Measurements from ENCODE around the gene CLCNKB. TPM values are rescaled to one million over a fixed set of nuclear protein-coding genes. Genes with fewer than 3 reads are reported as not detected.

CLCNKB gene
- polyA plus RNA-seq, 2 donors, result 0.06 TPM; not detected in 1

- Histone ChIP-seq H3K4me1 (ENCODE audit: control insufficient read depth in 2 of 2, insufficient read depth in 2 of 2, low read length in 1 of 2) (peaks cover 0 to 9% of the 10 kb centered on the region in 2 donors), H3K36me3 (ENCODE audit: control insufficient read depth in 2 of 2, insufficient read depth in 2 of 2, low read length in 1 of 2) (no peaks in the 10 kb centered on the region), H3K27ac (ENCODE audit: low read depth in 2 of 2, low read length in 1 of 2) (no peak overlapping the region), H3K9me3 (ENCODE audit: control insufficient read depth in 2 of 2, insufficient read depth in 1 of 2, low read depth in 1 of 2, low read length in 1 of 2) (no peaks in the 10 kb centered on the region), H3K4me3 (ENCODE audit: low read depth in 1 of 2, low read length in 2 of 2) (no peak overlapping the region), H3K27me3 (ENCODE audit: control insufficient read depth in 1 of 2, insufficient read depth in 2 of 2, low read length in 2 of 2) (no peaks in the 10 kb centered on the region)
- WGBS, 2 donors, result 51 to 58% methylated on average over 13 of the region's 13 CpGs
These were observed 21.1 kb downstream of the CLCNKB start for GRCh38 chr1:16064536-16065268.

GRCh38 chr1:16065269-16065576 is 21.6 kb downstream of the CLCNKB start:
- H3K4me3 ChIP-seq (ENCODE audit: low read depth in 1 of 2, low read length in 2 of 2), result no peak overlapping the region
- H3K27me3 ChIP-seq (ENCODE audit: control insufficient read depth in 1 of 2, insufficient read depth in 2 of 2, low read length in 2 of 2), result no peaks in the 10 kb centered on the region
- peaks cover 0 to 9% of the 10 kb centered on the region in 2 donors for H3K4me1 ChIP-seq (ENCODE audit: control insufficient read depth in 2 of 2, insufficient read depth in 2 of 2, low read length in 1 of 2)
- no peak overlapping the region for H3K27ac ChIP-seq (ENCODE audit: low read depth in 2 of 2, low read length in 1 of 2)
- H3K9me3 ChIP-seq (ENCODE audit: control insufficient read depth in 2 of 2, insufficient read depth in 1 of 2, low read depth in 1 of 2, low read length in 1 of 2), result no peaks in the 10 kb centered on the region
- WGBS, 2 donors, result 71 to 74% methylated on average over 8 of the region's 8 CpGs
- H3K36me3 ChIP-seq (ENCODE audit: control insufficient read depth in 2 of 2, insufficient read depth in 2 of 2, low read length in 1 of 2), result no peaks in the 10 kb centered on the region

- Histone ChIP-seq H3K4me1 (ENCODE audit: control insufficient read depth in 2 of 2, insufficient read depth in 2 of 2, low read length in 1 of 2) (peaks cover 0 to 9% of the 10 kb centered on the region in 2 donors), H3K27me3 (ENCODE audit: control insufficient read depth in 1 of 2, insufficient read depth in 2 of 2, low read length in 2 of 2) (no peaks in the 10 kb centered on the region), H3K4me3 (ENCODE audit: low read depth in 1 of 2, low read length in 2 of 2) (no peak overlapping the region), H3K36me3 (ENCODE audit: control insufficient read depth in 2 of 2, insufficient read depth in 2 of 2, low read length in 1 of 2) (no peaks in the 10 kb centered on the region), H3K27ac (ENCODE audit: low read depth in 2 of 2, low read length in 1 of 2) (no peak overlapping the region), H3K9me3 (ENCODE audit: control insufficient read depth in 2 of 2, insufficient read depth in 1 of 2, low read depth in 1 of 2, low read length in 1 of 2) (no peaks in the 10 kb centered on the region)
- WGBS, 2 donors, result 82% methylated on average over 4 of the region's 4 CpGs
These were observed 22.7 kb downstream of the CLCNKB start for GRCh38 chr1:16066245-16066644.

GRCh38 chr1:16067127-16067768 is 23.7 kb downstream of the CLCNKB start:
- H3K4me1 ChIP-seq (ENCODE audit: control insufficient read depth in 2 of 2, insufficient read depth in 2 of 2, low read length in 1 of 2), result peaks cover 0 to 7% of the 10 kb centered on the region in 2 donors
- WGBS, 2 donors, result 30 to 43% methylated on average over 6 of the region's 6 CpGs
- no peak overlapping the region for H3K27ac ChIP-seq (ENCODE audit: low read depth in 2 of 2, low read length in 1 of 2)

GRCh38 chr1:16067933-16068332 is 24.4 kb downstream of the CLCNKB start:
- Histone ChIP-seq H3K36me3 (ENCODE audit: control insufficient read depth in 2 of 2, insufficient read depth in 2 of 2, low read length in 1 of 2) (no peaks in the 10 kb centered on the region), H3K4me3 (ENCODE audit: low read depth in 1 of 2, low read length in 2 of 2) (no peak overlapping the region), H3K9me3 (ENCODE audit: control insufficient read depth in 2 of 2, insufficient read depth in 1 of 2, low read depth in 1 of 2, low read length in 1 of 2) (no peaks in the 10 kb centered on the region), H3K27me3 (ENCODE audit: control insufficient read depth in 1 of 2, insufficient read depth in 2 of 2, low read length in 2 of 2) (peaks cover 0 to under 1% of the 10 kb centered on the region in 2 donors), H3K27ac (ENCODE audit: low read depth in 2 of 2, low read length in 1 of 2) (no peak overlapping the region), H3K4me1 (ENCODE audit: control insufficient read depth in 2 of 2, insufficient read depth in 2 of 2, low read length in 1 of 2) (peaks cover under 1 to 8% of the 10 kb centered on the region in 2 donors)
- WGBS, 2 donors, result 68 to 79% methylated on average over 13 of the region's 13 CpGs

More at GRCh38 chr1:16067127-16067768, 23.7 kb downstream of the CLCNKB start:
- Histone ChIP-seq H3K27me3 (ENCODE audit: control insufficient read depth in 1 of 2, insufficient read depth in 2 of 2, low read length in 2 of 2) (no peaks in the 10 kb centered on the region), H3K4me3 (ENCODE audit: low read depth in 1 of 2, low read length in 2 of 2) (no peak overlapping the region), H3K36me3 (ENCODE audit: control insufficient read depth in 2 of 2, insufficient read depth in 2 of 2, low read length in 1 of 2) (no peaks in the 10 kb centered on the region), H3K9me3 (ENCODE audit: control insufficient read depth in 2 of 2, insufficient read depth in 1 of 2, low read depth in 1 of 2, low read length in 1 of 2) (no peaks in the 10 kb centered on the region)

GRCh38 chr1:16068356-16069270 is 25.0 kb downstream of the CLCNKB start:
- Histone ChIP-seq H3K9me3 (ENCODE audit: control insufficient read depth in 2 of 2, insufficient read depth in 1 of 2, low read depth in 1 of 2, low read length in 1 of 2) (no peaks in the 10 kb centered on the region), H3K27me3 (ENCODE audit: control insufficient read depth in 1 of 2, insufficient read depth in 2 of 2, low read length in 2 of 2) (peaks cover 0 to 3% of the 10 kb centered on the region in 2 donors), H3K4me3 (ENCODE audit: low read depth in 1 of 2, low read length in 2 of 2) (no peak overlapping the region), H3K36me3 (ENCODE audit: control insufficient read depth in 2 of 2, insufficient read depth in 2 of 2, low read length in 1 of 2) (no peaks in the 10 kb centered on the region), H3K27ac (ENCODE audit: low read depth in 2 of 2, low read length in 1 of 2) (no peak overlapping the region), H3K4me1 (ENCODE audit: control insufficient read depth in 2 of 2, insufficient read depth in 2 of 2, low read length in 1 of 2) (peaks cover 3 to 10% of the 10 kb centered on the region in 2 donors)
- 58 to 67% methylated on average over 10 to 11 of the region's 11 CpGs for WGBS, 2 donors

GRCh38 chr1:16070640-16071355 is 27.2 kb downstream of the CLCNKB start:
- H3K4me1 ChIP-seq (ENCODE audit: control insufficient read depth in 2 of 2, insufficient read depth in 2 of 2, low read length in 1 of 2), result peaks cover 10 to 11% of the 10 kb centered on the region in 2 donors
- no peaks in the 10 kb centered on the region for H3K36me3 ChIP-seq (ENCODE audit: control insufficient read depth in 2 of 2, insufficient read depth in 2 of 2, low read length in 1 of 2)
- 88 to 91% methylated on average over 9 of the region's 9 CpGs for WGBS, 2 donors

GRCh38 chr1:16071614-16072013 is 28.0 kb downstream of the CLCNKB start:
- Histone ChIP-seq H3K4me1 (ENCODE audit: control insufficient read depth in 2 of 2, insufficient read depth in 2 of 2, low read length in 1 of 2) (peaks cover 11 to 18% of the 10 kb centered on the region in 2 donors), H3K4me3 (ENCODE audit: low read depth in 1 of 2, low read length in 2 of 2) (no peak overlapping the region), H3K36me3 (ENCODE audit: control insufficient read depth in 2 of 2, insufficient read depth in 2 of 2, low read length in 1 of 2) (no peaks in the 10 kb centered on the region), H3K9me3 (ENCODE audit: control insufficient read depth in 2 of 2, insufficient read depth in 1 of 2, low read depth in 1 of 2, low read length in 1 of 2) (no peaks in the 10 kb centered on the region), H3K27ac (ENCODE audit: low read depth in 2 of 2, low read length in 1 of 2) (no peak overlapping the region), H3K27me3 (ENCODE audit: control insufficient read depth in 1 of 2, insufficient read depth in 2 of 2, low read length in 2 of 2) (peaks cover 0 to 3% of the 10 kb centered on the region in 2 donors)
- WGBS, 2 donors, result 96 to 99% methylated on average over 6 of the region's 6 CpGs

More at GRCh38 chr1:16070640-16071355, 27.2 kb downstream of the CLCNKB start:
- Histone ChIP-seq H3K27me3 (ENCODE audit: control insufficient read depth in 1 of 2, insufficient read depth in 2 of 2, low read length in 2 of 2) (peaks cover 0 to 3% of the 10 kb centered on the region in 2 donors), H3K4me3 (ENCODE audit: low read depth in 1 of 2, low read length in 2 of 2) (no peak overlapping the region), H3K27ac (ENCODE audit: low read depth in 2 of 2, low read length in 1 of 2) (no peak overlapping the region), H3K9me3 (ENCODE audit: control insufficient read depth in 2 of 2, insufficient read depth in 1 of 2, low read depth in 1 of 2, low read length in 1 of 2) (no peaks in the 10 kb centered on the region)

GRCh38 chr1:16072095-16072494 is 28.5 kb downstream of the CLCNKB start:
- WGBS, 2 donors, result 80 to 87% methylated on average over 5 of the region's 5 CpGs
- Histone ChIP-seq H3K36me3 (ENCODE audit: control insufficient read depth in 2 of 2, insufficient read depth in 2 of 2, low read length in 1 of 2) (no peaks in the 10 kb centered on the region), H3K27ac (ENCODE audit: low read depth in 2 of 2, low read length in 1 of 2) (no peak overlapping the region), H3K4me1 (ENCODE audit: control insufficient read depth in 2 of 2, insufficient read depth in 2 of 2, low read length in 1 of 2) (peaks cover 9 to 22% of the 10 kb centered on the region in 2 donors), H3K4me3 (ENCODE audit: low read depth in 1 of 2, low read length in 2 of 2) (no peak overlapping the region), H3K27me3 (ENCODE audit: control insufficient read depth in 1 of 2, insufficient read depth in 2 of 2, low read length in 2 of 2) (peaks cover 0 to 3% of the 10 kb centered on the region in 2 donors), H3K9me3 (ENCODE audit: control insufficient read depth in 2 of 2, insufficient read depth in 1 of 2, low read depth in 1 of 2, low read length in 1 of 2) (no peaks in the 10 kb centered on the region)

All from esophagus (tissue), 2 donors.